Stomach (tissue), 9 donors: ENCODE data around the gene NCK1. TPM values are rescaled to one million over a fixed set of nuclear protein-coding genes. Genes with fewer than 3 reads are reported as not detected.

Experiments used
- DNase-seq, 2 donors: peaks; one replicate each; pipeline versions ENCODE4 v3.0.0 to v3.0.0-alpha.2; 2013 to 2019
- H3K27ac ChIP-seq, 5 donors: fragments of 200-600 bp in 4 of 5; sonication (generic) in 4 of 5; one replicate each; pipeline ENCODE4 v1.5.1; 2013 to 2019; ENCODE audit warnings: mild to moderate bottlenecking in 1 of 5, moderate library complexity in 1 of 5
- H3K27me3 ChIP-seq, 3 donors: fragments of 200-600 bp; sonication (generic); one replicate each; pipeline ENCODE4 v1.5.1; 2017 to 2019; ENCODE audit warnings: mixed run types in 1 of 3
- H3K36me3 ChIP-seq, 4 donors: fragments of 200-600 bp; sonication (generic); 1 replicate in 3 of 4; 2 replicates in 1 of 4; pipeline ENCODE4 v1.5.1; 2016 to 2019
- H3K4me1 ChIP-seq, 4 donors: fragments of 200-600 bp; sonication (generic); one replicate each; pipeline ENCODE4 v1.5.1; 2016 to 2019
- H3K4me3 ChIP-seq, 4 donors: fragments of 200-600 bp; sonication (generic) in 3 of 4; one replicate each; pipeline ENCODE4 v1.5.1; 2016 to 2019; ENCODE audit warnings: mild to moderate bottlenecking in 1 of 4
- H3K9me3 ChIP-seq, 4 donors: fragments of 200-600 bp; sonication (generic); one replicate each; pipeline ENCODE4 v1.5.1; 2016 to 2019
- EP300 ChIP-seq: sonication (generic); formaldehyde crosslinking; IDR thresholded peaks from one replicate; pipeline ENCODE4 v1.6.1; 2017; ENCODE audit warnings: antibody characterized with exemption
- POLR2A ChIP-seq, 4 donors: fragments of 450-650 bp; IDR thresholded peaks; one replicate each; pipeline ENCODE4 v1.6.1; 2016; ENCODE audit warnings: antibody characterized with exemption in 4 of 4, control low read depth in 2 of 4, mild to moderate bottlenecking in 1 of 4, moderate library complexity in 1 of 4
- POLR2AphosphoS5 ChIP-seq, 3 donors: sonication (generic); formaldehyde crosslinking; IDR thresholded peaks; one replicate each; pipeline ENCODE4 v1.6.1; 2016; ENCODE audit warnings: antibody characterized with exemption in 3 of 3
- WGBS, 5 donors: extraction: QIAGEN DNeasy Blood & Tissue Kit in 3 of 5; methylation state at CpG; one replicate each; pipeline versions ENCODE4 v1.1.5 to v1.1.7; 2013 to 2018; 5-methylcytosine and 5-hydroxymethylcytosine counted together
- intact Hi-C: fragments of 100-400 bp; cut with DNase I; formaldehyde crosslinking; loops from one replicate; pipeline ENCODE4 v1.15.1; 2023; ENCODE audit warnings: low total_unique reads
- polyA plus RNA-seq, 3 donors: library from polyadenylated mRNA; stranded (reverse); fragments of 200-250 nt; gene quantifications; one replicate each; pipeline ENCODE4 v1.2.3, GENCODE V29; 2013
- total RNA-seq, 5 donors: library from RNA; depleted of rRNA; stranded (reverse); fragments of >200 nt; gene quantifications; one replicate each; pipeline versions ENCODE4 v1.1.0 to v1.2.3, GENCODE V29; 2014 to 2016
- TF ChIP-seq, protein P1 (sequence below), 7 experiments: fragments of 450-650 bp in 4 of 7; fragments of 200-600 bp in 3 of 7; sonication (generic) in 3 of 7; IDR thresholded peaks; one replicate each; pipeline ENCODE4 v1.5.1; 2016 to 2019; ENCODE audit warnings: antibody characterized with exemption in 7 of 7, control low read depth in 2 of 7, mild to moderate bottlenecking in 1 of 7
- donor health status: healthy with polysubstance abuse.
- donor health status: Bipolar disorder and iron deficiency.
- donor health status: healthy.

Gene NCK1
- total and polyA plus RNA-seq, 8 donors: 11.9 to 59.8 (median 25.2) TPM

GRCh38 chr3:136856665-136857064 lies 5.3 kb upstream of the NCK1 start:
- H3K4me1 ChIP-seq: peaks cover 0 to 16% (median 11%) of the 10 kb centered on the region in 4 donors
- intact Hi-C loops: no loop called here
- H3K4me3 ChIP-seq: no peak overlapping the region
- H3K27ac ChIP-seq: no peak overlapping the region
- peaks cover 0 to 8% (median 0%) of the 10 kb centered on the region in 4 donors for H3K36me3 ChIP-seq
- no peaks in the 10 kb centered on the region for H3K9me3 ChIP-seq
- no peak for DNase-seq
- TF ChIP-seq, protein P1, sequence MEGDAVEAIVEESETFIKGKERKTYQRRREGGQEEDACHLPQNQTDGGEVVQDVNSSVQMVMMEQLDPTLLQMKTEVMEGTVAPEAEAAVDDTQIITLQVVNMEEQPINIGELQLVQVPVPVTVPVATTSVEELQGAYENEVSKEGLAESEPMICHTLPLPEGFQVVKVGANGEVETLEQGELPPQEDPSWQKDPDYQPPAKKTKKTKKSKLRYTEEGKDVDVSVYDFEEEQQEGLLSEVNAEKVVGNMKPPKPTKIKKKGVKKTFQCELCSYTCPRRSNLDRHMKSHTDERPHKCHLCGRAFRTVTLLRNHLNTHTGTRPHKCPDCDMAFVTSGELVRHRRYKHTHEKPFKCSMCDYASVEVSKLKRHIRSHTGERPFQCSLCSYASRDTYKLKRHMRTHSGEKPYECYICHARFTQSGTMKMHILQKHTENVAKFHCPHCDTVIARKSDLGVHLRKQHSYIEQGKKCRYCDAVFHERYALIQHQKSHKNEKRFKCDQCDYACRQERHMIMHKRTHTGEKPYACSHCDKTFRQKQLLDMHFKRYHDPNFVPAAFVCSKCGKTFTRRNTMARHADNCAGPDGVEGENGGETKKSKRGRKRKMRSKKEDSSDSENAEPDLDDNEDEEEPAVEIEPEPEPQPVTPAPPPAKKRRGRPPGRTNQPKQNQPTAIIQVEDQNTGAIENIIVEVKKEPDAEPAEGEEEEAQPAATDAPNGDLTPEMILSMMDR (IDR thresholded peaks at IDR 0.05): no peak
- TF ChIP-seq EP300: no peak
- TF ChIP-seq POLR2AphosphoS5 (IDR thresholded peaks at IDR 0.05): no peak
- no peak for TF ChIP-seq POLR2A (IDR thresholded peaks at IDR 0.05)
- no peaks in the 10 kb centered on the region for H3K27me3 ChIP-seq

DNA sequence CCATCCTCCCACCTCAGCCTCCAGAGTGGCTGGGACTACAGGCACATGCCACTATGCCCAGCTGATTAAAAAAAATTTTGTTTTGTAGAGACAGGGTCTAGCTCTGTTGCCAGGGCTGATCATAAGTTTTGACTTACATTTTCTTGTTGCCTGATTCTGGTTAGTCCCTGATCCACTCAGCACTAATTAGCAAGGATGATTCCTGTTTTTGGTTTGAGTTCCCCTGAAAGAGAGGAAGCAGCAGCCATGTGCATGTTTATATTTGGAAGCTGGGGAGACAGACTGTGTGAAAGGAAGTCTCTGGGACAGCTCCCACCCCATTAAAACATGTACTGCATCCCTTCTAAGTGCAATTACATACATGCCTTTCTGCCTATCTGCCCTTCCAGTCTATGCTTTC lies 3.6 kb upstream of the NCK1 start:
- Histone ChIP-seq H3K27ac (peak overlapping the region in 1 of 5 donors; percentile 42), H3K4me3 (no peak overlapping the region), H3K27me3 (no peaks in the 10 kb centered on the region), H3K36me3 (peaks cover 0 to 8% (median 0%) of the 10 kb centered on the region in 4 donors), H3K9me3 (no peaks in the 10 kb centered on the region), H3K4me1 (peaks cover 4 to 21% (median 13%) of the 10 kb centered on the region in 4 donors)
- intact Hi-C loops: no loop called here
- peak in 1 of 2 donors; percentile 18 for DNase-seq
- TF ChIP-seq, protein P1 (IDR thresholded peaks at IDR 0.05): no peak
- TF ChIP-seq POLR2AphosphoS5 (IDR thresholded peaks at IDR 0.05) (no peak), EP300 (no peak), POLR2A (IDR thresholded peaks at IDR 0.05) (no peak)

- Histone ChIP-seq H3K27ac (peak overlapping the region in 3 of 5 donors; percentile 92 to 96 (median 95)), H3K9me3 (no peaks in the 10 kb centered on the region), H3K36me3 (no peaks in the 10 kb centered on the region), H3K4me1 (peaks cover 5 to 31% (median 17%) of the 10 kb centered on the region in 4 donors), H3K27me3 (no peaks in the 10 kb centered on the region), H3K4me3 (peak overlapping the region; percentile 81 to 93 (median 84))
- DNase-seq: peak in 1 of 2 donors; percentile 16
- WGBS, 5 donors: 58 to 77% (median 70%) methylated on average over 4 of the region's 4 CpGs
- intact Hi-C loops: no loop called here
- no peak for TF ChIP-seq EP300
- no peak for TF ChIP-seq POLR2A (IDR thresholded peaks at IDR 0.05)
- TF ChIP-seq, protein P1 (IDR thresholded peaks at IDR 0.05): no peak
- no peak for TF ChIP-seq POLR2AphosphoS5 (IDR thresholded peaks at IDR 0.05)
Measured at GRCh38 chr3:136860541-136860940, 1.5 kb upstream of the NCK1 start.

GRCh38 chr3:136862617-136863322 lies 762 bp downstream of the NCK1 start:
- H3K27ac ChIP-seq: peak overlapping the region; percentile 87 to 96 (median 95)
- no peaks in the 10 kb centered on the region for H3K9me3 ChIP-seq
- TF ChIP-seq, protein P1 (IDR thresholded peaks at IDR 0.05): no peak
- TF ChIP-seq EP300 (no peak), POLR2AphosphoS5 (IDR thresholded peaks at IDR 0.05) (no peak), POLR2A (IDR thresholded peaks at IDR 0.05) (no peak)
- peaks cover 5 to 46% (median 20%) of the 10 kb centered on the region in 4 donors for H3K4me1 ChIP-seq
- no peaks in the 10 kb centered on the region for H3K27me3 ChIP-seq
- intact Hi-C loops: no loop called here
- peaks cover 0 to 2% (median under 1%) of the 10 kb centered on the region in 4 donors for H3K36me3 ChIP-seq
- peak overlapping the region; percentile 81 to 93 (median 84) for H3K4me3 ChIP-seq
- 0 to 1% (median 1%) methylated on average over 15 to 39 of the region's 39 CpGs for WGBS, 5 donors
- peak; percentile 56 to 84 for DNase-seq
